HepG2 (cell line): ENCODE results near the gene GOLT1A.

Experiments
- DNMT1 ChIP-seq: sonication (generic); formaldehyde crosslinking; IDR thresholded peaks from 2 replicates; pipeline ENCODE4 v1.5.1; 2020; ENCODE audit warnings: mild to moderate bottlenecking, missing genetic modification reagents
- NFAT5 ChIP-seq: sonication (generic); formaldehyde crosslinking; IDR thresholded peaks from 2 replicates; pipeline ENCODE4 v1.4.0; 2020; ENCODE audit warnings: missing genetic modification reagents

GRCh38 chr1:204242920-204243319 lies 29.1 kb upstream of the GOLT1A start:
- TF ChIP-seq DNMT1: no peak
- no peak for TF ChIP-seq NFAT5 (CRISPR knock-in tag)
